ENCODE results near the gene ADAP2.

DNA sequence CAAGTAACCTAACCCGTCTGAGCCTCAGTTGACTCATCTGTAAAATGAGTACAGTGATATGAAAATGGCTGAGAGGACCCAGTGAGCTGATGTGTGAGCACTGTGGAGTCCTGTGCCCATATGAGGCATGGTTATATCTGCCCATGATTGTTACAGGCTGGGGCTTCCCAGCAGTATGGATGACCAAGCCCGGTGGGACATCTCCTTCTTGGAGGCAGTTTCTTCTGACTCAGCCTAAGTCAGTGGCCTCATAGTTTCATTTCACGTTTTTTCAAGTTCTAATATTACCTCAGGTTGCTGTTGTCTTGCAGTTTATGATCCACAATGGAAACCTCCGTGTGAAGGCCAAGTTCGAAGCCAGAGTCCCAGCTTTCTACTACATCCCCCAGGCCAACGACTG lies 4.8 kb downstream of the ADAP2 start:
- no peak for TF ChIP-seq EZH2phosphoT487 (conservative IDR thresholded peaks at IDR 0.05; ENCODE audit: low read length)
- TF ChIP-seq, protein P1, sequence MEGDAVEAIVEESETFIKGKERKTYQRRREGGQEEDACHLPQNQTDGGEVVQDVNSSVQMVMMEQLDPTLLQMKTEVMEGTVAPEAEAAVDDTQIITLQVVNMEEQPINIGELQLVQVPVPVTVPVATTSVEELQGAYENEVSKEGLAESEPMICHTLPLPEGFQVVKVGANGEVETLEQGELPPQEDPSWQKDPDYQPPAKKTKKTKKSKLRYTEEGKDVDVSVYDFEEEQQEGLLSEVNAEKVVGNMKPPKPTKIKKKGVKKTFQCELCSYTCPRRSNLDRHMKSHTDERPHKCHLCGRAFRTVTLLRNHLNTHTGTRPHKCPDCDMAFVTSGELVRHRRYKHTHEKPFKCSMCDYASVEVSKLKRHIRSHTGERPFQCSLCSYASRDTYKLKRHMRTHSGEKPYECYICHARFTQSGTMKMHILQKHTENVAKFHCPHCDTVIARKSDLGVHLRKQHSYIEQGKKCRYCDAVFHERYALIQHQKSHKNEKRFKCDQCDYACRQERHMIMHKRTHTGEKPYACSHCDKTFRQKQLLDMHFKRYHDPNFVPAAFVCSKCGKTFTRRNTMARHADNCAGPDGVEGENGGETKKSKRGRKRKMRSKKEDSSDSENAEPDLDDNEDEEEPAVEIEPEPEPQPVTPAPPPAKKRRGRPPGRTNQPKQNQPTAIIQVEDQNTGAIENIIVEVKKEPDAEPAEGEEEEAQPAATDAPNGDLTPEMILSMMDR (IDR thresholded peaks at IDR 0.05; ENCODE audit: insufficient read depth, low read length, poor library complexity, severe bottlenecking): no peak

Measured in SU-DHL-6 (cell line).